Glutamatergic neuron (in vitro differentiated cells): ENCODE data around the gene HHATL. TPM values are rescaled to one million over a fixed set of nuclear protein-coding genes. Genes with fewer than 3 reads are reported as not detected.

Experiments
- DNase-seq: peaks from one replicate; pipeline ENCODE4 v3.0.0; 2022
- H3K27ac Mint-ChIP-seq: one replicate; pipeline ENCODE4 v1.8.0; 2020; ENCODE audit warnings: mild to moderate bottlenecking, mixed read lengths, inconsistent platforms; ENCODE audit not compliant: unreplicated experiment
- H3K27me3 Mint-ChIP-seq: one replicate; pipeline ENCODE4 v1.8.0; 2020; ENCODE audit warnings: mild to moderate bottlenecking, moderate library complexity, mixed read lengths, inconsistent platforms; ENCODE audit not compliant: unreplicated experiment
- H3K36me3 Mint-ChIP-seq: one replicate; pipeline ENCODE4 v1.8.0; 2020; ENCODE audit warnings: mild to moderate bottlenecking, mixed read lengths, inconsistent platforms; ENCODE audit not compliant: unreplicated experiment
- H3K4me1 Mint-ChIP-seq: one replicate; pipeline ENCODE4 v1.8.0; 2020; ENCODE audit warnings: mild to moderate bottlenecking, low read depth, mixed read lengths, inconsistent platforms; ENCODE audit not compliant: unreplicated experiment
- H3K4me3 Mint-ChIP-seq: one replicate; pipeline ENCODE4 v1.8.0; 2020; ENCODE audit warnings: mild to moderate bottlenecking, mixed read lengths, inconsistent platforms; ENCODE audit not compliant: unreplicated experiment
- H3K9me3 Mint-ChIP-seq: one replicate; pipeline ENCODE4 v1.8.0; 2020; ENCODE audit warnings: mild to moderate bottlenecking, moderate library complexity, mixed read lengths, inconsistent platforms; ENCODE audit not compliant: unreplicated experiment
- CTCF ChIP-seq: fragments of 200-600 bp; sonication (generic); IDR thresholded peaks from one replicate; pipeline ENCODE4 v1.5.0; 2021; ENCODE audit not compliant: partially characterized antibody, unreplicated experiment
- total RNA-seq: library from RNA; stranded (reverse); fragmentation: NEBNext Ultra II Directional; extraction: Animal tissue kit (Norgen Biotek cat#: 25700); gene quantifications from one replicate; pipeline ENCODE4 v1.2.1, GENCODE V29; 2021; ENCODE audit not compliant: unreplicated experiment

The HHATL gene
- total RNA-seq, 1 donor from 2014 or later = 7.6 TPM

- peaks cover 9% of the 10 kb centered on the region for H3K27me3 Mint-ChIP-seq
- H3K4me1 Mint-ChIP-seq = peaks cover 29% of the 10 kb centered on the region
- no peak for TF ChIP-seq CTCF
- no peak for DNase-seq
- H3K9me3 Mint-ChIP-seq = peaks cover 7% of the 10 kb centered on the region
- H3K4me3 Mint-ChIP-seq = no peak overlapping the region
- no peaks in the 10 kb centered on the region for H3K36me3 Mint-ChIP-seq
- no peak overlapping the region for H3K27ac Mint-ChIP-seq
These were observed 9.7 kb downstream of the HHATL start for GRCh38 chr3:42692667-42693529.

DNA sequence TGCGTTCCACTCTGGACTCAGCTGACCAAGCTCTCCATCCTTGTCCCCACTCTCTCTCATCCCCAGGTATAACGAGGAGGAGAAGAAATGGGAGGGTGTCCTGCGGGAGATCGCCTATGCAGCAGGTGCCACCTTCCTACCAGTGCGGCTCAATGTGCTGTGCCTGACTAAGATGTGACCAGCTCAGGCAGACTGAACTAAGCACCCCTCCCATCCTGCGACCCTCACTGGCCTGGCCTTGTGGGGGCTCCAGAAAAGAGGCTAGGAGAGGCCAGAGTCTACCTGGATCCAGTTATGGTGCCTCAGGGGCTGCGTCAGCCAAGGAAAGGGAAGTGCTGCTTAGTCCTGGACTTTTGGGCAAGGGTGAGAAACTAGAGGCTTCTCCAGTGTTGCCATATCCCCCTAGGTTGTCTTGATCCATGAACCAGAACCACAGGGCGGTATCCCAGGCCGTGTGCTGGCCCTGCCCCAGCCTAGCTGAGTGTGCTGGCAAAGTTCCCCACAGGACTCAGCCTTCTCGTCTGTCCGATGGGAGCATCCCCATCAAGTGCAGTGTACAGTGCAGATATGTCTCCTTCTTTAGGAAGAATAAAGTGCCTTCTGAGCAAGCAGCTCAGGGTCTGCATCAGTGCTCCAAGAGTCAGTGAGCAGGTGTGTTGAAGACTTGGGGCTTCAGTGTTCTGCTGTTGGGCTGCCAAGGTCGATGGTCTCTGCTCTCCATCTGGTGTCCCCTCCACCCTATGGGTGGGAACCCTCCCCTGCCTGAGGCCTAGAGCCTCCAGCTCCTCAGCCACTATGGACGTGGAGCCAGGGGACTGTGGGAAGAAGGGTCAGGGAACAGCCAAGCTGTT lies 10.6 kb downstream of the HHATL start:
- peaks cover 32% of the 10 kb centered on the region for H3K4me1 Mint-ChIP-seq
- peaks cover 12% of the 10 kb centered on the region for H3K9me3 Mint-ChIP-seq
- no peak for TF ChIP-seq CTCF
- no peak overlapping the region for H3K4me3 Mint-ChIP-seq
- H3K36me3 Mint-ChIP-seq = no peaks in the 10 kb centered on the region
- H3K27me3 Mint-ChIP-seq = peaks cover 7% of the 10 kb centered on the region
- no peak overlapping the region for H3K27ac Mint-ChIP-seq
- no peak for DNase-seq

DNA sequence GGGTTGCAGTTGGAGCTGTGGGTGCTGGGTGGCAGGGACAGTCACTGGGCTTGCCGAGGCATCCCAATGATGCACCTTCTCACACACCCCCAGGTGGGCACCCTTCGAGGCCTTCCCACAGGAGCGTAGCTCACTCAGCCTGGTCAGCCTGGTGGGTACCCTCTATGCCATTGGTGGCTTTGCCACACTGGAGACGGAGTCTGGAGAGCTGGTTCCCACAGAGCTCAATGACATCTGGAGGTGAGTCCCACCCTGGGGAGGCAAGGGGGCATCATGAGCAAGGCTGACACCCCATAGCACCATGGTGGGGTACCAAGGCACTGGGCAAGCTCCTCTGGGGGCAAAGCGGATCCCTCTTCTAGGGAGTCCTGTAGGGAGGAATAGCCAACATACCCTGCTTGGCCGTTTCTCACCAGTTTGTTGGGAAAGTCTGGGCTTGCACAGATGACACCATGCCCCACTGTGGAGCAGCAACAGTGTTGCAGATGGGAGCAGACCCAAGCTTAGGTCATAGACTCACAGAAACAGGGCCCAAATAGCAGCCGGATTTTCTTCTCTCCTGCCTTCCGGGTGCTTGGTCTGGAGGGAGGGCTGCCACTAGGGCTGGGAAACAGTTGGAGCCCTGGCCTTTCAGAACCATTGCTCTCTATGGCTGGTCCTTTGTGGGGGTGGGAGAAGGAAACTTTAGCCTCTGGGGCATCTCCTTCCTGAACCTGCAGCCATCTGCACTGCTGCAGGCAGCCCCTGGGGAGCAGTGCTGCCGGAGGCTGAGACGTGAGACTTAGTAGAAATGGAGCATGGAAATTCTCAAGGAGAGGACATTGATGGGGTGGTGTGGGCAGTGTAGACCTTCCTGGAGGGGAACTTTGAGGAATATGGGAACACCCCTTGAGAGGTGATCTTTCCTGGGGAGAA lies 11.6 kb downstream of the HHATL start:
- TF ChIP-seq CTCF = no peak

DNA sequence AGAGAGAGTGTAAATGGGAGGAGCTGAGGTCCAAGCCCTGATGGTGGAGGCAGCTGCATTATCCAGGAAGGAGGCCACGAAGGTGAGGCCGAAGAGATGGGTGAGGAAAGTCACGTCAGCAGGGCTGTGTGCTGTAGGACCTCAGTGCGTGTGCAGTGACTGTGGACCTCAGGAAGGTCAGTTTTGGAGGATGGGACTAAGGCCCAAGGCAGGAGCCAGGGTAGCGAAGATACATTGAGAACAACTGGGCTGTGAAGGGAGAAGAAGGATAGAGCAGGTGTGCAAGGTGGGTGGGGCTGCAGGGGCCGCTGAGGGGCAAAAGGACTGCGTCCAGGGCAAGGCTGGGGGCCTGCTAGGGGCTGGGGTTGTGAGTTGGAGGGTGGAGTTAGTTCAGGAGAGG lies 12.4 kb downstream of the HHATL start:
- DNase-seq = no peak
- Mint-ChIP-seq H3K27ac (peak overlapping the region; percentile 77), H3K36me3 (no peaks in the 10 kb centered on the region), H3K27me3 (peaks cover 10% of the 10 kb centered on the region), H3K9me3 (peaks cover 16% of the 10 kb centered on the region), H3K4me1 (peaks cover 34% of the 10 kb centered on the region), H3K4me3 (peak overlapping the region; percentile 51)
- no peak for TF ChIP-seq CTCF

More for the DNA sequence above, 11.6 kb downstream of the HHATL start:
- Mint-ChIP-seq H3K9me3 (peaks cover 16% of the 10 kb centered on the region), H3K4me3 (no peak overlapping the region), H3K27ac (peak overlapping the region; percentile 29), H3K4me1 (peaks cover 32% of the 10 kb centered on the region), H3K27me3 (peaks cover 10% of the 10 kb centered on the region), H3K36me3 (no peaks in the 10 kb centered on the region)
- DNase-seq = no peak
